ENCODE data around the gene ADAMTS12.

The ADAMTS12 gene

GRCh38 chr5:33688526-33688925 is 203.3 kb downstream of the ADAMTS12 start:
- TF ChIP-seq ZFX (IDR thresholded peaks at IDR 0.05; ENCODE audit: borderline replicate concordance) = no peak
- no peak for TF ChIP-seq CTCF (IDR thresholded peaks at IDR 0.05)
- no peak overlapping the region for H3K27ac ChIP-seq

- H3K27ac ChIP-seq = no peak overlapping the region
- TF ChIP-seq ZFX (IDR thresholded peaks at IDR 0.05; ENCODE audit: borderline replicate concordance) = no peak
- no peak for TF ChIP-seq CTCF (IDR thresholded peaks at IDR 0.05)
These were observed 203.7 kb downstream of the ADAMTS12 start for GRCh38 chr5:33688066-33688465.

GRCh38 chr5:33685873-33686755 is 205.7 kb downstream of the ADAMTS12 start:
- H3K27ac ChIP-seq = no peak overlapping the region
- TF ChIP-seq CTCF (IDR thresholded peaks at IDR 0.05) (no peak), ZFX (IDR thresholded peaks at IDR 0.05; ENCODE audit: borderline replicate concordance) (no peak)

- no peak for TF ChIP-seq ZFX (IDR thresholded peaks at IDR 0.05; ENCODE audit: borderline replicate concordance)
- no peak for TF ChIP-seq CTCF (IDR thresholded peaks at IDR 0.05)
- no peak overlapping the region for H3K27ac ChIP-seq
These were observed 207.2 kb downstream of the ADAMTS12 start for GRCh38 chr5:33684496-33685159.

- H3K27ac ChIP-seq = no peak overlapping the region
- TF ChIP-seq CTCF (IDR thresholded peaks at IDR 0.05) (no peak), ZFX (IDR thresholded peaks at IDR 0.05; ENCODE audit: borderline replicate concordance) (no peak)
These were observed 212.0 kb downstream of the ADAMTS12 start for GRCh38 chr5:33679791-33680190.

GRCh38 chr5:33675958-33676464 is 215.8 kb downstream of the ADAMTS12 start:
- H3K27ac ChIP-seq = no peak overlapping the region
- TF ChIP-seq CTCF (IDR thresholded peaks at IDR 0.05) (no peak), ZFX (IDR thresholded peaks at IDR 0.05; ENCODE audit: borderline replicate concordance) (no peak)
